Tibial nerve (tissue), 4 donors: ENCODE data around the gene VRK1. TPM values are rescaled to one million over a fixed set of nuclear protein-coding genes. Genes with fewer than 3 reads are reported as not detected.

Source experiments
- DNase-seq, 2 donors: peaks; one replicate each; pipeline ENCODE4 v3.0.0-alpha.2; 2019; ENCODE audit warnings: low spot score in 2 of 2
- H3K27ac ChIP-seq, 4 donors: fragments of 200-600 bp; sonication (generic) in 3 of 4; one replicate each; pipeline ENCODE4 v1.5.1; 2017 to 2019; ENCODE audit warnings: mild to moderate bottlenecking in 1 of 4
- H3K27me3 ChIP-seq, 2 donors: fragments of 200-600 bp; sonication (generic) in 1 of 2; one replicate each; pipeline versions ENCODE4 v1.5.1 to v1.6.0; 2017 to 2019
- H3K36me3 ChIP-seq, 3 donors: fragments of 200-600 bp; sonication (generic); one replicate each; pipeline ENCODE4 v1.5.1; 2018 to 2019
- H3K4me1 ChIP-seq, 4 donors: fragments of 200-600 bp; sonication (generic) in 3 of 4; one replicate each; pipeline ENCODE4 v1.5.1; 2017 to 2019
- H3K4me3 ChIP-seq, 4 donors: fragments of 200-600 bp; sonication (generic) in 3 of 4; one replicate each; pipeline ENCODE4 v1.5.1; 2017 to 2019; ENCODE audit warnings: mild to moderate bottlenecking in 1 of 4, moderate library complexity in 1 of 4
- H3K9me3 ChIP-seq, 4 donors: fragments of 200-600 bp; sonication (generic) in 3 of 4; one replicate each; pipeline ENCODE4 v1.5.1; 2017 to 2019
- CTCF ChIP-seq, 5 experiments: fragments of 200-600 bp in 3 of 5; fragments of 450-650 bp in 2 of 5; sonication (generic) in 3 of 5; IDR thresholded peaks; one replicate each; pipeline ENCODE4 v1.5.1; 2016 to 2019; ENCODE audit warnings: antibody characterized with exemption in 5 of 5, mild to moderate bottlenecking in 3 of 5, moderate library complexity in 2 of 5
- EP300 ChIP-seq, 2 donors: sonication (generic); formaldehyde crosslinking; IDR thresholded peaks; one replicate each; pipeline ENCODE4 v1.6.1; 2017; ENCODE audit warnings: antibody characterized with exemption in 2 of 2, mild to moderate bottlenecking in 1 of 2
- POLR2A ChIP-seq, 2 donors: fragments of 450-650 bp; IDR thresholded peaks; one replicate each; pipeline ENCODE4 v1.6.1; 2017; ENCODE audit warnings: antibody characterized with exemption in 2 of 2, mild to moderate bottlenecking in 2 of 2, moderate library complexity in 2 of 2
- WGBS, 2 donors: methylation state at CpG; one replicate each; pipeline ENCODE4 v1.1.5; 2018; 5-methylcytosine and 5-hydroxymethylcytosine counted together
- total RNA-seq, 4 donors: library from RNA; depleted of rRNA; stranded (reverse); fragments of >200 nt; gene quantifications; one replicate each; pipeline ENCODE4 v1.1.0, GENCODE V29; 2016

Gene VRK1
- total RNA-seq, 4 donors from 2014 or later: 5.4 to 11.0 (median 9.0) TPM

GRCh38 chr14:96780500-96780899, 16.7 kb upstream of the VRK1 start:
- Histone ChIP-seq H3K4me3 (no peak overlapping the region), H3K9me3 (no peaks in the 10 kb centered on the region), H3K27me3 (no peaks in the 10 kb centered on the region), H3K27ac (no peak overlapping the region), H3K4me1 (no peaks in the 10 kb centered on the region), H3K36me3 (no peaks in the 10 kb centered on the region)
- DNase-seq: no peak
- no peak for TF ChIP-seq EP300 (IDR thresholded peaks at IDR 0.05)
- no peak for TF ChIP-seq POLR2A (IDR thresholded peaks at IDR 0.05)
- TF ChIP-seq CTCF (IDR thresholded peaks at IDR 0.05): no peak
- WGBS, 2 donors: 75 to 84% methylated on average over 3 of the region's 3 CpGs

DNA sequence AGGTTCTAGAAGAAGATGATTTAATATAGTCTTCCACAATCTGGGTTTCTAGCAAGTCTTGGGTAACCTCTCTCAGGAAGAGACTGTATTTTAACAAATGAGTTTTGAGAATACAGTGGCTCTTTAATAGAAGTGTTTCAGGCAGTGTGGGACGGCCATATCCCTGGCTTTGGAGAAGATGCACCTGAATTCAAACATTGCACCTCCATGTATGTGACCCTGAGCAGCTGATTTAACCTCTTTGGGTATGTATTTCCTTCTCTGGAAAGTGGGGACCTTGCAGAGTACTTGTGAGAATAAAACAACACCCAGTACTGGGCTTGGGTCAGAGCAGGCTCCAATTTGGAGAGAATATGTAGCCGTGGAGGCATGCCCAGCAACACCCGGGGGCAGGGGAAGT, 15.8 kb upstream of the VRK1 start:
- TF ChIP-seq CTCF (IDR thresholded peaks at IDR 0.05) (no peak), EP300 (IDR thresholded peaks at IDR 0.05) (no peak), POLR2A (IDR thresholded peaks at IDR 0.05) (no peak)
- Histone ChIP-seq H3K27ac (no peak overlapping the region), H3K27me3 (no peaks in the 10 kb centered on the region), H3K4me3 (no peak overlapping the region), H3K4me1 (no peaks in the 10 kb centered on the region), H3K9me3 (no peaks in the 10 kb centered on the region), H3K36me3 (no peaks in the 10 kb centered on the region)
- no peak for DNase-seq
- WGBS, 2 donors: 71 to 83% methylated on average over 3 of the region's 3 CpGs

DNA sequence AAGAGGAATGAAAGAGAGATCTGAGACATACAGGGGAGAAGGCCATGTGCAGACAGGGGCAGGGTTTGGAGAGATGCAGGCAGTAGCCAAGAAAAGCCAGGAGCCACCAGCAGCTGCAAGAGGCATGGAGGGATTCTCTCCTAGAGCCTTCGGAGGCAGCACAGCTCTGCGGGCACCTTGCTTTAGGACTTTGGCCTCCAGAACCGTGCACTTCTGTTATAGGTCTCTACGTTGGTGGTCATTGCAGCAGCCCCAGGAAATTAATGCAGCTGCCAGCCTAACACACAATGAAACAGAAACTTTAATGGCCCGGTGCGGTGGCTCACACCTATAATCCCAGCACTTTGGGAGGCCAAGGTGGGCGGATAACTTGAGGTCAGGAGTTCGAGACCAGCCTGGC, 14.7 kb upstream of the VRK1 start:
- DNase-seq: no peak
- no peak overlapping the region for H3K4me3 ChIP-seq
- no peak for TF ChIP-seq CTCF (IDR thresholded peaks at IDR 0.05)
- no peak for TF ChIP-seq POLR2A (IDR thresholded peaks at IDR 0.05)
- no peak for TF ChIP-seq EP300 (IDR thresholded peaks at IDR 0.05)
- no peaks in the 10 kb centered on the region for H3K9me3 ChIP-seq
- no peaks in the 10 kb centered on the region for H3K36me3 ChIP-seq
- no peak overlapping the region for H3K27ac ChIP-seq
- H3K4me1 ChIP-seq: no peaks in the 10 kb centered on the region
- no peaks in the 10 kb centered on the region for H3K27me3 ChIP-seq
- WGBS, 2 donors: 64 to 86% methylated on average over 5 to 8 of the region's 8 CpGs

DNA sequence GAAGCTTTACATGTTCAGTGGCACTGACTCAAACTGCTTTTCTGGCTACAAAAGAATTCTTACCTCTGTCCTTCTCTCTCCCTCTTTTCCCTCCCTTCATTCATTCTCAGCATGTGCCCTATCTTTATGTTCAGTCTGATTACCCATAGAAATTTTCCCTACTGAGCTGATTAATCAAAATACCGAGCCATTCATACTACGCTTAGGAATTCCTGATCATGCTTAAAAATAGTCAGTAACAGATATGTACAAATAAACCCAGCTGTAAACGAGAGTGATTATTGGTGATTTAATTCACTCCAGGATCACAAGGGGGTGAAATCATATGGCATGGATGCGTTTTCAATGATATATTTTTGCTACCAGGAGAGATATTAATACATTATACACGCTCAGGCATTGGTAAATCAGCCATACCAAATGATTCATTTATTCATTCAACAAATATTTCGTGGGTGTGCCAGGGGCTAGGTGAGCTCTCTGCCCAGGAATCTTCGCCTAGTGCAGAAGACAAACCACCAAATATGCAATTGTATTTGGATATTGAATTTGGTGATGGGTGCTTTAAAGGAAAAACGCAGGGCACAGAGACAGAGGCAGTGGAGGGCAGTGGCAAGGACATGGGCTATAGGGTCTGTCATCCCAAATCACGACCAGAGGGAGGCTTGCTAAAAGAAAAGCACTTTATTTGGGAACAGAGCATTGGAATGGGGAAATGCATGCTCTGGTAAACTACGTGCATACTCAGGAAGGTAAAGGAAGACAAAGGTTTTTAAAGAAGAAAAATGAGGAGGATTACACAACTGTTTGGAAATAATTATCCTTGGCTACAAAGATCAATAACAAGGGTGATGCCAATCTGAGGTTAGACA, 13.9 kb upstream of the VRK1 start:
- H3K27ac ChIP-seq: no peak overlapping the region
- H3K27me3 ChIP-seq: no peaks in the 10 kb centered on the region
- no peaks in the 10 kb centered on the region for H3K36me3 ChIP-seq
- H3K4me1 ChIP-seq: no peaks in the 10 kb centered on the region
- no peak overlapping the region for H3K4me3 ChIP-seq
- no peak for DNase-seq
- TF ChIP-seq CTCF (IDR thresholded peaks at IDR 0.05) (no peak), EP300 (IDR thresholded peaks at IDR 0.05) (no peak), POLR2A (IDR thresholded peaks at IDR 0.05) (no peak)
- 75 to 76% methylated on average over 10 of the region's 10 CpGs for WGBS, 2 donors
- no peaks in the 10 kb centered on the region for H3K9me3 ChIP-seq

DNA sequence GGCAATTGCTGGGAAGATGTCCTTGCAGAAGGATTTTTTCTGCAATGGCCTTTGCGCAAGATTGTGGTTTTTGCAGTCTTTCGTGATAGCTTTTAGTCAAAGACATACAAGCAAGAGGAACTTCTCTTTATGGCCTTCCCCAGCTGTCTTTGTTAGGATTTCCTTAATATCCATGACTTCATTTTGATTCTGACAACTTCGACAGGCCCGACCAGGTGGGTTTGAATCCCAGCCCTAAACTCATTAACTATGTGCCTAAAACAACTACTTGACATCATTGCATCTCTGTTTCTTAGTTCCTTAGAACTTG, 13.3 kb upstream of the VRK1 start:
- no peak for DNase-seq
- 58 to 60% methylated on average over 4 of the region's 4 CpGs for WGBS, 2 donors
- TF ChIP-seq CTCF (IDR thresholded peaks at IDR 0.05) (no peak), EP300 (IDR thresholded peaks at IDR 0.05) (no peak), POLR2A (IDR thresholded peaks at IDR 0.05) (no peak)
- no peaks in the 10 kb centered on the region for H3K4me1 ChIP-seq
- H3K27ac ChIP-seq: no peak overlapping the region
- H3K4me3 ChIP-seq: no peak overlapping the region
- H3K36me3 ChIP-seq: no peaks in the 10 kb centered on the region
- H3K27me3 ChIP-seq: no peaks in the 10 kb centered on the region
- H3K9me3 ChIP-seq: no peaks in the 10 kb centered on the region
